HEK293 (cell line): ENCODE measurements around the gene GTPBP1.

ENCODE experiments used
- CTCF ChIP-seq: fragments of 450-650 bp; formaldehyde crosslinking; IDR thresholded peaks from 2 replicates; pipeline ENCODE4 v1.5.1; 2016; ENCODE audit warnings: missing biosample characterization, missing genetic modification characterization
- GLI4 ChIP-seq: fragments of 450-650 bp; formaldehyde crosslinking; IDR thresholded peaks from 2 replicates; pipeline ENCODE4 v1.5.1; 2016; ENCODE audit warnings: missing biosample characterization, missing genetic modification characterization
- KLF16 ChIP-seq: fragments of 450-650 bp; formaldehyde crosslinking; IDR thresholded peaks from 2 replicates; pipeline ENCODE4 v1.5.1; 2017; ENCODE audit warnings: missing biosample characterization, missing genetic modification characterization
- MYNN ChIP-seq: fragments of 450-650 bp; formaldehyde crosslinking; IDR thresholded peaks from 2 replicates; pipeline ENCODE4 v1.5.1; 2016; ENCODE audit warnings: missing biosample characterization, missing genetic modification characterization, borderline replicate concordance
- OVOL3 ChIP-seq: fragments of 450-650 bp; formaldehyde crosslinking; IDR thresholded peaks from 2 replicates; pipeline ENCODE4 v1.5.1; 2016; ENCODE audit warnings: missing biosample characterization, missing genetic modification characterization
- REST ChIP-seq: fragments of 450-650 bp; formaldehyde crosslinking; IDR thresholded peaks from 2 replicates; pipeline ENCODE4 v1.5.1; 2016; ENCODE audit warnings: missing biosample characterization, missing genetic modification characterization
- SCRT2 ChIP-seq: fragments of 450-650 bp; formaldehyde crosslinking; IDR thresholded peaks from 2 replicates; pipeline ENCODE4 v1.5.1; 2016; ENCODE audit warnings: missing biosample characterization, missing genetic modification characterization
- SP7 ChIP-seq: fragments of 450-650 bp; formaldehyde crosslinking; IDR thresholded peaks from 2 replicates; pipeline ENCODE4 v1.5.1; 2016; ENCODE audit warnings: missing biosample characterization, missing genetic modification characterization
- ZBTB20 ChIP-seq: fragments of 450-650 bp; formaldehyde crosslinking; IDR thresholded peaks from 2 replicates; pipeline ENCODE4 v1.5.1; 2016; ENCODE audit warnings: missing biosample characterization, missing genetic modification characterization
- ZFP41 ChIP-seq: fragments of 450-650 bp; formaldehyde crosslinking; IDR thresholded peaks from 2 replicates; pipeline ENCODE4 v1.5.1; 2016; ENCODE audit warnings: missing biosample characterization, missing genetic modification characterization, borderline replicate concordance
- ZNF146 ChIP-seq: fragments of 450-650 bp; formaldehyde crosslinking; IDR thresholded peaks from 2 replicates; pipeline ENCODE4 v1.5.1; 2016; ENCODE audit warnings: missing biosample characterization, missing genetic modification characterization
- ZNF16 ChIP-seq: fragments of 450-650 bp; formaldehyde crosslinking; IDR thresholded peaks from 2 replicates; pipeline ENCODE4 v1.5.1; 2016; ENCODE audit warnings: low read depth, missing biosample characterization, missing genetic modification characterization
- ZNF174 ChIP-seq: fragments of 450-650 bp; formaldehyde crosslinking; IDR thresholded peaks from 2 replicates; pipeline ENCODE4 v1.5.0; 2017; ENCODE audit warnings: missing biosample characterization, mild to moderate bottlenecking, missing genetic modification characterization
- ZNF175 ChIP-seq: fragments of 450-650 bp; formaldehyde crosslinking; IDR thresholded peaks from 2 replicates; pipeline ENCODE4 v1.5.1; 2016; ENCODE audit warnings: missing biosample characterization, missing genetic modification characterization
- ZNF19 ChIP-seq: fragments of 450-650 bp; formaldehyde crosslinking; IDR thresholded peaks from 2 replicates; pipeline ENCODE4; 2016; ENCODE audit warnings: missing biosample characterization, missing genetic modification characterization, low read depth
- ZNF223 ChIP-seq: fragments of 450-650 bp; formaldehyde crosslinking; IDR thresholded peaks from 2 replicates; pipeline ENCODE4 v1.5.1; 2016; ENCODE audit warnings: missing biosample characterization, missing genetic modification characterization
- ZNF350 ChIP-seq: fragments of 450-650 bp; formaldehyde crosslinking; IDR thresholded peaks from 2 replicates; pipeline ENCODE4 v1.5.0; 2017; ENCODE audit warnings: missing biosample characterization, mild to moderate bottlenecking, missing genetic modification characterization
- ZNF37A ChIP-seq: fragments of 450-650 bp; IDR thresholded peaks from 2 replicates; pipeline ENCODE4 v1.5.1; 2018; ENCODE audit warnings: missing biosample characterization, missing genetic modification characterization
- ZNF488 ChIP-seq: fragments of 450-650 bp; formaldehyde crosslinking; IDR thresholded peaks from 2 replicates; pipeline ENCODE4 v1.5.1; 2016; ENCODE audit warnings: missing biosample characterization, missing genetic modification characterization
- ZNF510 ChIP-seq: fragments of 450-650 bp; formaldehyde crosslinking; IDR thresholded peaks from 2 replicates; pipeline ENCODE4 v1.5.1; 2018; ENCODE audit warnings: mild to moderate bottlenecking, missing genetic modification characterization, missing biosample characterization; ENCODE audit not compliant: insufficient replicate concordance
- ZNF561 ChIP-seq: fragments of 450-650 bp; IDR thresholded peaks from 2 replicates; pipeline ENCODE4 v1.5.1; 2018; ENCODE audit warnings: missing biosample characterization, missing genetic modification characterization, borderline replicate concordance
- ZNF585B ChIP-seq: fragments of 450-650 bp; formaldehyde crosslinking; IDR thresholded peaks from 2 replicates; pipeline ENCODE4 v1.5.1; 2016; ENCODE audit warnings: missing biosample characterization, missing genetic modification characterization
- ZNF76 ChIP-seq: fragments of 450-650 bp; formaldehyde crosslinking; IDR thresholded peaks from 2 replicates; pipeline ENCODE4; 2016; ENCODE audit warnings: low read depth, missing biosample characterization, missing genetic modification characterization, borderline replicate concordance
- ZNF776 ChIP-seq: fragments of 450-650 bp; formaldehyde crosslinking; IDR thresholded peaks from 2 replicates; pipeline ENCODE4 v1.5.0; 2017; ENCODE audit warnings: missing biosample characterization, missing genetic modification characterization, borderline replicate concordance
- ZNF837 ChIP-seq: fragments of 450-650 bp; formaldehyde crosslinking; IDR thresholded peaks from 2 replicates; pipeline ENCODE4 v1.5.1; 2016; ENCODE audit warnings: missing biosample characterization, missing genetic modification characterization
- TF ChIP-seq, protein P1 (sequence below): fragments of 450-650 bp; formaldehyde crosslinking; optimal IDR thresholded peaks from 2 replicates; pipeline ENCODE3; 2016; ENCODE audit warnings: missing biosample characterization, mild to moderate bottlenecking, missing genetic modification characterization
- TF ChIP-seq, protein P2 (sequence below): sonication (generic); formaldehyde crosslinking; IDR thresholded peaks from 2 replicates; pipeline ENCODE4 v1.8.1; 2022; ENCODE audit warnings: mild to moderate bottlenecking, moderate library complexity, missing genetic modification reagents
- TF ChIP-seq, protein P3 (sequence below): fragments of 450-650 bp; formaldehyde crosslinking; IDR thresholded peaks from 2 replicates; pipeline ENCODE4 v1.5.1; 2016; ENCODE audit warnings: missing biosample characterization, missing genetic modification characterization

GTPBP1 gene

DNA sequence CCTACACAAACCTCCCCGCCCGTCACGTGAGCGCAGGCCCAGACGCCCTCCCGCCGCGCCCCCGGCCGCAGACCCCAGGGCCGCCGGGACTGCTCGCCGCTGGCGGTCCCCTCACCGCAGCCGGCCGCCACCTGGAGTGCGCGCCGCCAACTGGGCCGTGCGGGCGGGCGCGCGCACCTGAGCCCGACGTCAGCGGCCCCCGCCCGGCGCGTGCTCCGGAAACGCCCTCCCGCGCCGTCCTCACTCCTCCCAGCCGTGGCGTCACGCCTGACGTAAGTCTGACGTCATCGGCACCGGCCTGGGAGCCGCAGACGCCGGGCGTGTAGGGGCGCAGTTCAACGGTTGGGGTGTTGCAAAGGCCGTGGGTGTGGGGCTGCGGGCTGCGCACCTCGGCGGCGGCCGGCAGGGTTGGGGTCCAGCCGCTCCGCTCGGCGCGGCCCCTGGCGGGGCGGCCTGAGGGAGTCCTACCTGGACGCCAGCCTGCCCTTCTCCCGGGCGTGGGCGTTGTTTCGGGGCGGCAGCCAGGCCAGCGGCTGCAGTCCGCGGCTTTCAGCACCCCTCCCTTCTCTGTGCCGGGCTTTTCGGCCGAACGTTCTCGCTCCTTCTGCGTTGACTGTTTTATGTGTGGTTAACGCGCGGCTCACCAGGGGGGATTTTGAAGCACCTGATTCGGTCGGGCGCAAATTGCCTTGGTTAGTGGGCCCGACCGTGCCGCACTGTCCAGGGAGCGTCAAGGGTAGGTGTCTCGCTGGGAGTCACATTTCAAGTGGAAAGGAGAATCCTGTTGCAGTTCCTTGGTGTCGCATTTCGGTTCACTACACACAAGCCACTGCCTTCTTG lies 4.7 kb upstream of the GTPBP1 start, which contains the start of gene JOSD1 (continued):
- TF ChIP-seq, protein P1, sequence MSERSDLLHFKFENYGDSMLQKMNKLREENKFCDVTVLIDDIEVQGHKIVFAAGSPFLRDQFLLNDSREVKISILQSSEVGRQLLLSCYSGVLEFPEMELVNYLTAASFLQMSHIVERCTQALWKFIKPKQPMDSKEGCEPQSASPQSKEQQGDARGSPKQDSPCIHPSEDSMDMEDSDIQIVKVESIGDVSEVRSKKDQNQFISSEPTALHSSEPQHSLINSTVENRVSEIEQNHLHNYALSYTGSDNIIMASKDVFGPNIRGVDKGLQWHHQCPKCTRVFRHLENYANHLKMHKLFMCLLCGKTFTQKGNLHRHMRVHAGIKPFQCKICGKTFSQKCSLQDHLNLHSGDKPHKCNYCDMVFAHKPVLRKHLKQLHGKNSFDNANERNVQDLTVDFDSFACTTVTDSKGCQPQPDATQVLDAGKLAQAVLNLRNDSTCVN (tag by site-specific recombination): peak; percentile 69
- TF ChIP-seq, protein P2, sequence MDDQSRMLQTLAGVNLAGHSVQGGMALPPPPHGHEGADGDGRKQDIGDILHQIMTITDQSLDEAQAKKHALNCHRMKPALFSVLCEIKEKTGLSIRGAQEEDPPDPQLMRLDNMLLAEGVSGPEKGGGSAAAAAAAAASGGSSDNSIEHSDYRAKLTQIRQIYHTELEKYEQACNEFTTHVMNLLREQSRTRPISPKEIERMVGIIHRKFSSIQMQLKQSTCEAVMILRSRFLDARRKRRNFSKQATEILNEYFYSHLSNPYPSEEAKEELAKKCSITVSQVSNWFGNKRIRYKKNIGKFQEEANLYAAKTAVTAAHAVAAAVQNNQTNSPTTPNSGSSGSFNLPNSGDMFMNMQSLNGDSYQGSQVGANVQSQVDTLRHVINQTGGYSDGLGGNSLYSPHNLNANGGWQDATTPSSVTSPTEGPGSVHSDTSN: peak; percentile 61
- no peak for TF ChIP-seq ZFP41 (tag by site-specific recombination)
- TF ChIP-seq ZNF146 (tag by site-specific recombination): no peak
- TF ChIP-seq ZNF776 (tag by site-specific recombination): no peak
- peak; percentile 63 for TF ChIP-seq ZNF76
- peak; percentile 93 for TF ChIP-seq SCRT2 (tag by site-specific recombination)
- no peak for TF ChIP-seq ZNF488 (tag by site-specific recombination)
- peak; percentile 41; the same call in 1 of the 2 replicates for TF ChIP-seq REST (tag by site-specific recombination)
- peak; percentile 79 for TF ChIP-seq ZBTB20
- peak; percentile 92; the same call in 1 of the 2 replicates for TF ChIP-seq GLI4 (tag by site-specific recombination)
- no peak for TF ChIP-seq ZNF223 (tag by site-specific recombination)
- peak; percentile 74 for TF ChIP-seq KLF16 (tag by site-specific recombination)
- TF ChIP-seq, protein P3, sequence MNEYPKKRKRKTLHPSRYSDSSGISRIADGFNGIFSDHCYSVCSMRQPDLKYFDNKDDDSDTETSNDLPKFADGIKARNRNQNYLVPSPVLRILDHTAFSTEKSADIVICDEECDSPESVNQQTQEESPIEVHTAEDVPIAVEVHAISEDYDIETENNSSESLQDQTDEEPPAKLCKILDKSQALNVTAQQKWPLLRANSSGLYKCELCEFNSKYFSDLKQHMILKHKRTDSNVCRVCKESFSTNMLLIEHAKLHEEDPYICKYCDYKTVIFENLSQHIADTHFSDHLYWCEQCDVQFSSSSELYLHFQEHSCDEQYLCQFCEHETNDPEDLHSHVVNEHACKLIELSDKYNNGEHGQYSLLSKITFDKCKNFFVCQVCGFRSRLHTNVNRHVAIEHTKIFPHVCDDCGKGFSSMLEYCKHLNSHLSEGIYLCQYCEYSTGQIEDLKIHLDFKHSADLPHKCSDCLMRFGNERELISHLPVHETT: peak; percentile 88
- TF ChIP-seq ZNF350 (tag by site-specific recombination): no peak
- TF ChIP-seq SP7 (tag by site-specific recombination): peak; percentile 93
- no peak for TF ChIP-seq ZNF16 (tag by site-specific recombination)
- peak; percentile 98 for TF ChIP-seq ZNF561 (tag by site-specific recombination)
- TF ChIP-seq ZNF19 (tag by site-specific recombination): no peak
- TF ChIP-seq CTCF (tag by site-specific recombination): peak; percentile 43; the same call in 1 of the 2 replicates
- no peak for TF ChIP-seq MYNN (tag by site-specific recombination)
- TF ChIP-seq ZNF174 (tag by site-specific recombination): no peak
- TF ChIP-seq ZNF585B (tag by site-specific recombination): peak; percentile 10; the same call in 1 of the 2 replicates
- no peak for TF ChIP-seq OVOL3 (tag by site-specific recombination)
- peak; percentile 37; the same call in 1 of the 2 replicates for TF ChIP-seq ZNF37A (tag by site-specific recombination)
- TF ChIP-seq ZNF175: no peak
- TF ChIP-seq ZNF837 (tag by site-specific recombination): peak; percentile 64; the same call in 1 of the 2 replicates
- no peak for TF ChIP-seq ZNF510 (tag by site-specific recombination)
